Measurements from ENCODE around the gene USP32.

DNA sequence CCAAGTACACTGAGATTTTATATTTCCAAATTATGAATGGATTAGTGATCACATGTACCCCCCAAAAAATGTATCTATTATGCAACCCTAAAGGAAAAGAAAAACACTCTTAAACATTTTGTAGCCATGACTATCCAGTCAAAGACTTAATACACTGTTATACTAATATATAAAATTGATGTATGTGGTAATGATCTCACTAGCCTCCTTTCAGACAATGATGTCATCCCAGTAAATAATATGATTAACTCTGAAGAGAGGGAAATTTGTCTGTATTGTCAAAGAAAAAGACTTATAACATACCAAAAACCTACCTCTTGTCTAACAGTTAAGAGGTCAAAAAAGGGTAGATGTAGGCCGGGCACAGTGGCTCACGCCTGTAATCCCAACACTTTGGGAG, 80.7 kb downstream of the USP32 start:
- TF ChIP-seq, protein P1, sequence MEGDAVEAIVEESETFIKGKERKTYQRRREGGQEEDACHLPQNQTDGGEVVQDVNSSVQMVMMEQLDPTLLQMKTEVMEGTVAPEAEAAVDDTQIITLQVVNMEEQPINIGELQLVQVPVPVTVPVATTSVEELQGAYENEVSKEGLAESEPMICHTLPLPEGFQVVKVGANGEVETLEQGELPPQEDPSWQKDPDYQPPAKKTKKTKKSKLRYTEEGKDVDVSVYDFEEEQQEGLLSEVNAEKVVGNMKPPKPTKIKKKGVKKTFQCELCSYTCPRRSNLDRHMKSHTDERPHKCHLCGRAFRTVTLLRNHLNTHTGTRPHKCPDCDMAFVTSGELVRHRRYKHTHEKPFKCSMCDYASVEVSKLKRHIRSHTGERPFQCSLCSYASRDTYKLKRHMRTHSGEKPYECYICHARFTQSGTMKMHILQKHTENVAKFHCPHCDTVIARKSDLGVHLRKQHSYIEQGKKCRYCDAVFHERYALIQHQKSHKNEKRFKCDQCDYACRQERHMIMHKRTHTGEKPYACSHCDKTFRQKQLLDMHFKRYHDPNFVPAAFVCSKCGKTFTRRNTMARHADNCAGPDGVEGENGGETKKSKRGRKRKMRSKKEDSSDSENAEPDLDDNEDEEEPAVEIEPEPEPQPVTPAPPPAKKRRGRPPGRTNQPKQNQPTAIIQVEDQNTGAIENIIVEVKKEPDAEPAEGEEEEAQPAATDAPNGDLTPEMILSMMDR (IDR thresholded peaks at IDR 0.05), result no peak
- TF ChIP-seq POLR2AphosphoS5 (IDR thresholded peaks at IDR 0.05), result no peak
